HG02678 (cell line): ENCODE data around the gene AQP9.
"Not testable (repeated sequence)": the region's sequence is repeated elsewhere in the genome, so short reads cannot be mapped to it uniquely, and the experiment has no call there.

Experiments
- ATAC-seq: cut with Tn5 transposase; IDR thresholded peaks from one replicate; pipeline ENCODE4 v1.9.1; 2021; ENCODE audit warnings: mild to moderate bottlenecking, moderate library complexity; ENCODE audit not compliant: unreplicated experiment

AQP9 gene

GRCh38 chr15:58179206-58179605 lies 41.0 kb downstream of the AQP9 start:
- no peak for ATAC-seq

DNA sequence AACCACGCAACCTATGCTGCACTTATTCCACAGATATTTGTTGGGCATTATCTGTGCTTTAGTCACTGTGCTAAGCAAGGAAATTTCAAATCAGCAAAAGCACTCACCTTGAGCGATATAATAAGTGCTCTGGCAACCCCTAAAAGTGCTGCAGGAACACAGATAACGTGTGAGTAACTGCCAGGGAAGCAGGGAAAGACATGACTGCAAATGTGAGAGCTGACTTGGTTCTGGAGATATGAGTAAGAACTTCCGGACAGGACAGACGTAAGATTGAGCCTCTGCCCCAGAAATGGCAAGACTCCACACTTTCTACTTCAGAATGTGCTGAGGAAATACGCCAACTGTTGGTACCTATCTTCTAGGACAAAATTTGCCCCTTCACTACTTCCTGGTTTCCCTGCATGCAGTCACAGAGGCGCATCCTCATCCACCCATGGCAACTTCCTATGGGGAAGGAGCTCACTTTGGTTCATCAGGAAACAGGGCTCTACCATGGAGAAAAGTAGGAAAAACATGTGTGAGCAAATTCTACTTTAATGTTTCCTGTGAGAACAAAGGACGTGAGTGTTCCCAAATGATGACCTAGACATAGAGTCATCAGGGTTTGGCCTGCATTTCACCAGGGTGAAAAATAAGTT lies 41.7 kb downstream of the AQP9 start:
- ATAC-seq: no peak

- peak; percentile 59 for ATAC-seq
These were observed 44.4 kb downstream of the AQP9 start for GRCh38 chr15:58182460-58183163.

GRCh38 chr15:58185439-58185838 lies 47.3 kb downstream of the AQP9 start:
- no peak for ATAC-seq

GRCh38 chr15:58189148-58189811 lies 51.1 kb downstream of the AQP9 start:
- no peak for ATAC-seq

DNA sequence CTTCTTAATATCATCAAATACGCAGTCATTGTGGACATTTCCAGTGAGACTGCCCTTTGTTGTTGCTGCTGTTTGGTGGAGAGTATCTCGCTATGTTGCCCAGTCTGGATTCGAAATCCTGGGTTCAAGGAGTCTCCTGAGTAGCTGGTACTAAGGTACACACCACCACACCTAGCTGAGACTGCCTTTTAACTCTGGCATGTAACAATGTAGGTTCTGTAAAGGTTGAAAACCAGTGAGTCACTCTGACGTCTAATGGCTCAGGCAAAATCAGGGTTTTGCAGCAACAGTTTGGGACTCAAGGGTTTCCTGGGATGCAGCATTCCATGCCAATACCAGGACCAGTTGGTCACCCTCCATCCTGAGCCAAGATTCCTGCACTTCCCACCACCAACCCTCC lies 52.2 kb downstream of the AQP9 start:
- no peak for ATAC-seq

DNA sequence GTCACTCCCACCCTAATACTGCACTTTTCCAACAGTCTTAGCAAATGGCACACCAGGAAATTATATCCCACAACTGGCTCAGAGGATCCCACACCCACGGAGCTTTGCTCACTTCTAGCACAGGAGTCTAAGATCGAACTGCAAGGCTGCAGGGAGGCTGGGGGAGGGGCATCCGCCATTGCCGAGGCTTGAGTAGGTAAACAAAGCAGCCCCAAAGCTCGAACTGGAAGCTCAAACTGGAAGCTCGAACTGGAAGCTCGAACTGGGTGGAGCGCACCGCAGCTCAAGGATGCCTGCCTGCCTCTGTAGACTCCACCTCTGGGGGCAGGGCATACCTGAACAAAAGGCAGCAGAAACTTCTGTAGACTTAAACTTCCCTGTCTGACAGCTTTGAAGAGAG lies 55.5 kb downstream of the AQP9 start:
- not testable (repeated sequence) for ATAC-seq

DNA sequence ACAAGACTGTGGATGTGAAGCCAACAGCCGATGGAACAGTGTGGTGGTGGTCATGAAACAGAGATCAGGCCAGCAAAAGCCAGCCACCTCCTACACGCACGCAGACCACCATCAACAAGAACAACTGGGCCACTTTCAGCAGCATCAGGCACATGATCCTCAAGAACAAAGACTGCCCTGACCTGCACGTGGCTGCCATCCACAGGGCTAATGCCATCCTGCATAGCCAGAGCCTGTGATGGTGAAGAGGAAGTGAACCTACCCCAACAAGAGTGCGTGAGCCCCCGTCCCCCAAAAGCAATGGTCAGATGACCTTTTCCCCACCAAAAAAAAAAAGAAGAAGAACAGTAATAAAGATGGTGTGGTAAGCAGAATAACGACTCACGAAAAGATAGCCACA lies 62.6 kb downstream of the AQP9 start:
- ATAC-seq: no peak

GRCh38 chr15:58201516-58201915 lies 63.3 kb downstream of the AQP9 start:
- no peak for ATAC-seq

DNA sequence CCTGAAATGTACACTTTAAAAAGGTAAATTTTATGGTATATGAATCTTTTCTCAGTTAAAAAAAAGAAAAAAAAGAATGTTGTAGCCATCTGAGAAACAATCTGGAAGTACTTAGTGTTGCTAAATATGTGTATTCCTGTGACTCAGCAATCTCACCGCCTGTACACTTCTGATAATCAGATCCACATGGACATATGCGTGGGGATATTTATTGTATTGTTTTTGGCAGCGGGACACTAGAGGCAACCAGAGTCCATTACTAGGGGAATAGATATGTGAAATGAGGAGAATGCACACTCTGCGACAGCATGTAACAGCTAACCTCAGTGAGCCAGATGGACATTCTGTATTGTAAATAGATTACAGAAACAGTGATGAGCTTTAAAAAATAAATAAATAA lies 65.4 kb downstream of the AQP9 start:
- no peak for ATAC-seq

DNA sequence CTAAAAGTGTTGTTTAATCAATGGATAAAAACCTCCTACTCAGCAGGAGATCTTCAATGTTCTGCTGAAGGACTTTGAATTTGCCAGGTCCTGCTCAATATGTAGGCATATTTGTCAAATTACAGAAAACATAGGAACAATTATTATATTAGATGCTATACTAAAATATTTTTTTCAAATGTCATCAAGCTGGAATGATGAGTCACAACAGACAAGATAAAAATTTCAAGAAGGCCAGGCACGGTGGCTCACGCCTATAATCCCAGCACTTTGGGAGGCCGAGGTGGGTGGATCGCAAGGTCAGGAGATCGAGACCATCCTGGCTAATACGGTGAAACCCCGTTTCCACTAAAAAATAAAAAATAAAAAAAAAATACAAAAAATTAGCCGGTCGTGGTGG lies 68.0 kb downstream of the AQP9 start:
- no peak for ATAC-seq

DNA sequence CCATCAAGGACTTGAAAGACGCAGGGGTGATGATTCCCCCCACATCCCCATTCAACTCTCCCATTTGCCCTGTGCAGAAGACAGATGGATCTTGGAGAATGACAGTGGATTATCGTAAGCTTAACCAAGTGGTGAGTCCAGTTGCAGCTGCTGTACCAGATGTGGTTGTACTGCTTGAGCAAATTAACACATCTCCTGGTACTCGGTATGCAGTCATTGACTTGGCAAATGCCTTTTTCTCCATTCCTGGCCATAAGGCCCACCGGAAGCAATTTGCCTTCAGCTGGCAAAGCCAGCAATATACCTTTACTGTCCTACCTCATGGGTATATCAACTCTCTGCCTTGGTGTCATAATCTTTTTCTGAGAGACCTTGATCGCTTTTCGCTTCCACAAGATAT lies 70.0 kb downstream of the AQP9 start:
- ATAC-seq: not testable (repeated sequence)

DNA sequence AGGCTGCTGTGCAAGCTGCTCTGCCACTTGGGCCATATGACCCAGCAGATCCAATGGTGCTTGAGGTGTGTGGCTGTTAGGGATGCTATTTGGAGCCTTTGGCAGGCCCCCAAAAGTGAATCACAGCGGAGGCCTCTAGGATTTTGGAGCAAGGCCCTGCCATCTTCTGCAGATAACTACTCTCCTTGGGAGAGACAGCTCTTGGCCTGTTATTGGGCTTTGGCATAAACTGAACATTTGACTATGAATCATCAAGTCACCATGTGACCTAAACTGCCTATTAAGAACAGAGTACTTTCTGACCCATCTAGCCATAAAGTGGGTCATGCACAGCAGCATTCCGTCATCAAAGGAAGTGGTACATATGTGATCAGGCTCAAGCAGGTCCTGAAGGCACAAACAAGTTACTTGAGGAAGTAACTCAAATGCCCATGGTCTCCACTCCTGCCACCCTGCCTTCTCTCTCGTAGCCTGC lies 70.9 kb downstream of the AQP9 start:
- ATAC-seq: not testable (repeated sequence)

GRCh38 chr15:58210031-58210430 lies 71.8 kb downstream of the AQP9 start:
- ATAC-seq: not testable (repeated sequence)

DNA sequence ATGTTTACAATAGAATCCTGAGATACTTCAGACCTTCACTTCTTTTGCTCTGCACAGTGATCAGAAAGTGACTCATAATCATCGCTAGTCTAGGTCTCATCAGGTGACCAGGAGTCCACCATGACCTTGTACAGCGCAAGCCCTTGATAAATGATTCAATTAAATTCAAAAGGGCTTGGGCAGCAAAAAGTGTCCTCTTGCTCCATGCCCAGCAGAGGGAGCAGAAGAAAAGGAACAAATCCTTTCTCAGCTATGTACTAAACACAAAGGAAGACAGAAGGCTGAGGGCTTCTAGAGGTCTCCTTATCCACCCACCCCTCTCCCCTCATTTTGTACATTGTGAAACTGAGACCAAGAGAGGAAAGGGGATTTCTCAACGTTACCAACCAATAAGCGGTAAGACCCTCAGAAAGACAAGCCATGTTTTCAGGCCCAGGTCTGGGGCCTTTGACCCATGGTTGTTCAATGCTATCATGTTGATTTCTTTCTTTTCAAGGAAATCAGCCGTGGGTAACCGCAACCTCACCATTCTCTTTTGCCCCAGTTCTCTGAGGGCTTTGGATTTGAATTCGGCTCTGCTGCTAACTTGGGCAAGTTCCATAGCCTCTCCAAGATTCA lies 74.8 kb downstream of the AQP9 start:
- no peak for ATAC-seq

DNA sequence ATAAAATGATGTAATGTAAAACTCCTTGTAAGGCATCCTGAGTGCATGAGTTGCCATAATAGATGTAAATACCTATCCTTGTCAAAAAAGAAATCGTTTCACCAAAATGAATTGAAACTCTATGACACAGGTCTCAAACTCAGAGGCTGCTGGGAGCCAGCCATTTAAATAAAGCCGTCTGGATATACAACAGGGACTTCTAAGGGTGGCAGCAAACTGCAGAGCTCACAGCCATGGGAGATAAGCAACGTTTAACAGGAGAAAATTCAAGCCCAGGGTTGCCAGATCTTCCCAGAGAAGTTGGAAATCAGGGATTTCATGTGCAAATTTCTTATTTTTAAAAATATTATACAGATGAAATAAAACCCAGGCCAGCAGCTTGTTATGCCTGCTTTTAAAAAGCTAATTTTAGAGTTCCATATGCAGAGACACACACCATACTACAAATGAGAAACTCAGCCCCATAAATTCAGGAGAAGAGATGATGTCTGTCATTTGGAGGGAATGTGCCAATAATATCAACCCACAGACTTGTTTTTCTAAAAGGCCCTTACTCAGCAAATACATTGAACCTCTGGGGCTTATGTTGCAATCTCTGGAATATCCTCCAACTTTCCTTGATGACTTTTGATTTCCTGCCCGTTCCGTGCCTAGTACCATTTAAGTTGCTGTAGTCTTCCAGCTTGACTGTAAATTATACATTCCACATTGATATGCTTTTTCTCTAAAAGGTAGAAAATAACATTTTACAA lies 75.6 kb downstream of the AQP9 start:
- ATAC-seq: no peak

DNA sequence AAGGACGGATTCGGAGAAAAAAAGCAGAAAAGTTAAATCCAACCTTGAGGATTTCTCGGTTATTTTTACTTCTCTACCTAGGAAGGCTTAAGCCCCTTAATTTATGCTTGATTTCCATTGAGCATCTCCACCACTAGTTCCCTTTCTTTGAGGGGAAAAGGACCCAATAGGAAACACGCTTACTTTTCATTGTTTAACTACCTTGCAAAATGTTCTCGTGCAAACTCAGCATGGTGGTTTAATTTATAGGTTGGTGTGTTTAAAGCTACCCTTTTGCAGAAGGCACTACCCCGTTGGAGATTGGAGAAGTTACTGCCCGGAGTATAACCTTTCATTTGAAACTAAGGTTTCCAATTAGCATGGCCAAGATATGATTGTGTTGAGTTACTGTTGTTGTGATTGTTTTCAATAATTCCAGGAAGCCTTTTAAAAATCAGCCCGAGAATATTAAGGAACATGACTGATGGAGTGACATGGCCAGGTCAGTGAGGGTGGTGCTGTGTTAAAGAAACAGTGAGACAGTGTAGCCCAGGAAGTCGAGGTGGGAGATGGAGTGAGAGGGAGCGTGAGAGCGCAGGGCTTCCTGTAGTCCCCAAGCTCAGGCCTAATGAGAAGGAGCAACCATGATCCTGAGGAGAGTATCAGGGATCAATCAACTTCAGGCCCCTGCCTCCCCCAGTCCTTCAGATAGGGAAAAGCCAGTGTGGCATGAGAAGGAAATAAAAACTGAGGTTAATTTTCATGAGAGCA lies 76.6 kb downstream of the AQP9 start:
- ATAC-seq: no peak

GRCh38 chr15:58217460-58217859 lies 79.3 kb downstream of the AQP9 start:
- no peak for ATAC-seq

- no peak for ATAC-seq
These were observed 83.5 kb downstream of the AQP9 start for GRCh38 chr15:58221591-58222241.

DNA sequence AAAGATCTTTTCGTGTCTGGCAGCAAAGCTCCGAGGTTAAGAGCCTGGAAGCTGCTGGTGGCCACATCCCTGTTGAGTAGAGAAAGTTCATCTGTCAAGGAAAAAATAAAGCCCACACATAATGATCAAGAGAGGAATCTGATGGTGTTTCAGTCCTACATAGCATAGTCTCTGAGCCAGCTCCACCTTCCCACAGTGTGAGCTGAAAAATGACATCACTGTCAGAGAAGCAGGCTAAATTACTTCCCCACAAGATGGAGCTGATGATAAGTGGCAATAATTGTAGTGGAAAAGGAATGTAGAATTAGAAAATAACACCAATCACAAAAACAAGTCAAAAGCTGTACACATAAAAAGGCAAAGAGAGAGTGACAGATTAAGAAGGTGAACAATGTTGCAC lies 84.5 kb downstream of the AQP9 start:
- no peak for ATAC-seq
